Left renal cortex interstitium (tissue), 4 donors: ENCODE results near the gene ATXN7L2. TPM values are rescaled to one million over a fixed set of nuclear protein-coding genes. Genes with fewer than 3 reads are reported as not detected.

Experiments used
- DNase-seq, 4 donors: peaks; one replicate each; pipeline ENCODE4 v3.0.0-alpha.2; 2013; ENCODE audit warnings: low read depth in 4 of 4, low spot score in 2 of 4, missing footprints in 1 of 4
- polyA plus RNA-seq, 4 donors: library from polyadenylated mRNA; unstranded; fragments of 120-200 nt; gene quantifications; one replicate each; pipeline ENCODE4 v1.2.1, GENCODE V29; 2013; ENCODE audit not compliant: insufficient read length in 4 of 4

Gene ATXN7L2
- polyA plus RNA-seq, 4 donors: 6.9 to 17.7 (median 11.8) TPM

DNA sequence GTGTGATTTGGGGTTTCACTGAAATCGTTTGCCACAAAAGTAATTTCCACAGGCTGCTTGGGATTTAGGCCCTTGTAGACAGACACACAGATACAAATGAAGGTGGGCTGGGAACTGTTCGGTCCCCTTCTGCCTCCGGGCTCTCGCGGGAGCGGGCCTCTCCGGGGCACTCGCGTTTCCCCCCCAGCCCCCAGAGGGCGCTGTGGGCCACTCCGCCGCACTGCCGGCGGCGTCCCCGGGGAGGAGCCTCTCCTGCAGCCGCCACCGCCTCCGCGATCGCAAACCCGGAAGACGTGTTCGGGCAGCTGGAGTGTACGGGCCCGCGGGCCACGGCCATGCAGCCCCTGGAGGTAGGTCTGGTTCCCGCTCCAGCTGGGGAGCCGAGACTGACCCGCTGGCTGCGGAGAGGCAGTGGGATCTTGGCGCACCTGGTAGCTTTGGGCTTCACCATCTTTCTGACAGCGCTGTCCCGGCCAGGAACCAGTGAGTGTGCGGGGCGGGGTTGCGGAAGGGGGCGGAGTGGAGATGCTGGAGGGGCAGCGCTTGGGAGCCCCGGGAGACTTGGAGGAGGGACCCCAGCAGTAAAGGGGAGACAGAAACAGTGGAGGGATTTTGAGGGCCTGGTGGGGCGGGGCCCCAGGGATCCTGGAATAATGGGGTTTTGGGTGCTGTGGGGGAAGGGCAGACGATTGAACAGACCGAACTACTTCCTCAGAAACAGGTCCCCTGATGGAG, 10.3 kb downstream of the ATXN7L2 start, which contains the start of gene CYB561D1:
TSS of gene CYB561D1 (plus strand) at position 290 of the 735 bp plus-strand sequence. CDS start at position 336, 46 bp downstream.
- DNase-seq: peak; percentile 73 to 79 (median 75)

DNA sequence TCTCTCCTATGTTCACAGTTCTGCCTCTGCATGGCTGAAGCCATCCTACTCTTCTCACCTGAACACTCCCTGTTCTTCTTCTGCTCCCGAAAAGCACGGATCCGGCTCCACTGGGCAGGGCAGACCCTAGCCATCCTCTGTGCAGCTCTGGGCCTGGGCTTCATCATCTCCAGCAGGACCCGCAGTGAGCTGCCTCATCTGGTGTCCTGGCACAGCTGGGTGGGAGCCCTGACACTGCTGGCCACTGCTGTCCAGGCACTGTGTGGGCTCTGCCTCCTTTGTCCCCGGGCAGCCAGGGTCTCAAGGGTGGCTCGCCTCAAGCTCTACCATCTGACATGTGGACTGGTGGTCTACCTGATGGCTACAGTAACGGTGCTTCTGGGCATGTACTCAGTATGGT, 12.0 kb downstream of the ATXN7L2 start:
- no peak for DNase-seq

GRCh38 chr1:109497449-109498160, 13.9 kb downstream of the ATXN7L2 start:
- DNase-seq: no peak

GRCh38 chr1:109498161-109498801, 14.6 kb downstream of the ATXN7L2 start:
- peak in 2 of 4 donors; percentile 66 for DNase-seq

- no peak for DNase-seq
Observed at GRCh38 chr1:109499081-109499480, 15.4 kb downstream of the ATXN7L2 start.

- DNase-seq: no peak
Observed at GRCh38 chr1:109499661-109500536, 16.2 kb downstream of the ATXN7L2 start.

GRCh38 chr1:109500941-109501381, 17.3 kb downstream of the ATXN7L2 start:
- no peak for DNase-seq

DNA sequence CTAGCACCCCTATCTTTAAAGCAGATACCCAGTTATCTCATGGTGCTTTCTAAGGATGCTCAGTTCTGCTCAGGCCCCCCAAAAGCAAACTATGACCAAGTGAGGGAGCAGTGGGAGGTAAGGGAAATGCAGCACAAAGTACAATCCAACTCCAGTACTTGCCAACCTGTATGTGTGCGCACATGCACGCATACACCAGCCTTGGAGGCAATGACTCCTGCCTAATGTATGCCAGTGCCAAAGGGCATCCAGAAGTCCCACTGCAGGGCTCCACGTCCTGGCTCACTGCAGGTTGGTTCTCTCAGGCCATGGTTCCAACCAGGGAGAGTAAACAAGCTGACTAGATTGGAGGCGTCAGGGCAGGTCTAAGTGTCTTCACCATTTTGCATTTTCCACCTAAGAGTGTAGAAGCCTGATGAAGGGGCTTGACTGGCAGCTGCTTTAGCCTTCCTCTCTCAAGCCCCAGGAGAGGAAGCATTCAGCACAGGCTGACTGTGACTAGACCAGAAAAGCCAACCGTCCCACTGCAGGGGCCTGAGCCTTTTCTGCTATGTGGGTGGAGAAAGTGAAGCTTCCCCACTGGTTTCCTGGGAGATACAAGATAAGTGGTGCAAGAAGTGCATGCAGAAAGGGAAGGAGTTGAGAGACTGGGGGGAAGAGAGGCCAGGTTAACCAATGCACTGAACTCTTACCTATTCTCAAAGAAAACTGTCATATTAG, 18.1 kb downstream of the ATXN7L2 start:
- DNase-seq: no peak

DNA sequence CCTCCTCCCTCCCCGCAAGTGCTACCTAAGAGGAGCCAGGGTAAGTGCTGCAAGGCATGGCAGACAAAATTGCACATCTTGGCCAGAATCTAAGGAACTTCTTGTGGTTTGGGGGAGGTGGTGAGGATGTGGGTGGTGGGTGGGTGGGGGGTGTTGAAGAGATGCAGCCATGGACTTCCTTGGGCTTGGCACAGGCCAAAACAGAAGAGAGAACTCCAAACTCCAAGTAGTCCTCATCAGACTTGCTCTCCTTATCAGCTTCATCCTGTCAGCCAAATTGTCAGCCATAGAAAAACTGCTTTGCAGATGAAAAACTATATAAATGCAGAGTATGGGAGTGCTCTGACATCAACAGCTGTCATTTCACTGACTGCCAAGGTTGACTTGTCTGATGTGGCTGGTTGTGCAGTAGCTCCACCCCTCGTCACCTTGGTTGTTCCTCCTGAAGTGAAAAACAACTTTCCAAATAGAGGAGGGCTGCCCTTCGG, 18.7 kb downstream of the ATXN7L2 start:
- no peak for DNase-seq

- DNase-seq: no peak
Observed at GRCh38 chr1:109503935-109504334, 20.2 kb downstream of the ATXN7L2 start.

- DNase-seq: no peak
Observed at GRCh38 chr1:109504974-109505373, 21.3 kb downstream of the ATXN7L2 start.

GRCh38 chr1:109508001-109508872, 24.5 kb downstream of the ATXN7L2 start:
- DNase-seq: no peak

GRCh38 chr1:109508873-109509175, 25.1 kb downstream of the ATXN7L2 start:
- no peak for DNase-seq

- no peak for DNase-seq
Observed at GRCh38 chr1:109509176-109510134, 25.8 kb downstream of the ATXN7L2 start, which contains the start of gene AMIGO1. AMIGO1 (minus strand) TSS chr1:109509727; CDS start chr1:109508912, 815 bp downstream.

- DNase-seq: no peak
Observed at GRCh38 chr1:109513110-109513710, 29.5 kb downstream of the ATXN7L2 start.

- DNase-seq: no peak
Observed at GRCh38 chr1:109514846-109515245, 31.1 kb downstream of the ATXN7L2 start.

DNA sequence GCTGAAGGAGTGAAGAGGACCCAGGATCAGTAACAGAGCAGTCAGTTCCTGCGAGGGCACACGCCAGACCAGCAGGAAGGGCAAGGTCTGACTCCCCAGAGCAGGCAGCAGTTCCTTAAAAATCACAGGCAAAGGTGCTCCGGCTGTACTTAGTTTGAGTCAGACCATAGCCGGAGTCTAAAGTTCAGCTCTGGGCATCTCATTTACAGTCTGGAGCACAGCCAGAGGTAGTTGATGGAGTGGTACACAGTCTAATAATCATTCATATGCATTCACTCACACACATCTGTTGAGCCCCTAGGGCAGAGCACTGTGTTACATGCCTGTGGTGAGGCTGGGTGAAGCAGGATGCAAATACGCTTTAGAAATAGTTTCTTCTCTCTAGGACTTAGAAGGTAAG, 33.2 kb downstream of the ATXN7L2 start:
- no peak for DNase-seq
